ENCODE data around the gene MED26. TPM values are rescaled to one million over a fixed set of nuclear protein-coding genes. Genes with fewer than 3 reads are reported as not detected.

The MED26 gene
- total RNA-seq, 6 donors from 2014 or later: 12.6 to 26.5 (median 13.8) TPM

GRCh38 chr19:16537111-16537510, 90.9 kb downstream of the MED26 start:
- peaks cover 19 to 80% (median 53%) of the 10 kb centered on the region in 4 donors for H3K36me3 ChIP-seq
- peaks cover 20 to 43% (median 21%) of the 10 kb centered on the region in 4 donors for H3K4me1 ChIP-seq
- H3K9me3 ChIP-seq: no peaks in the 10 kb centered on the region
- DNase-seq: peak in 1 of 2 donors; percentile 47
- ATAC-seq (ENCODE audit: low FRiP score in 2 of 2): no peak
- no peak overlapping the region for H3K4me3 ChIP-seq
- H3K27ac ChIP-seq: no peak overlapping the region
- TF ChIP-seq POLR2AphosphoS5 (IDR thresholded peaks at IDR 0.05) (no peak), POLR2A (IDR thresholded peaks at IDR 0.05) (no peak), CTCF (IDR thresholded peaks at IDR 0.05) (no peak), EP300 (IDR thresholded peaks at IDR 0.05) (no peak)
- WGBS, 2 donors: 89 to 96% methylated on average over 12 to 13 of the region's 13 CpGs
- no peaks in the 10 kb centered on the region for H3K27me3 ChIP-seq

- WGBS, 2 donors: 90 to 95% methylated on average over 6 to 9 of the region's 9 CpGs
- Histone ChIP-seq H3K27ac (no peak overlapping the region), H3K36me3 (peaks cover 26 to 90% (median 63%) of the 10 kb centered on the region in 4 donors), H3K9me3 (no peaks in the 10 kb centered on the region), H3K27me3 (no peaks in the 10 kb centered on the region), H3K4me3 (no peak overlapping the region), H3K4me1 (peaks cover 14 to 35% (median 17%) of the 10 kb centered on the region in 4 donors)
- ATAC-seq (ENCODE audit: low FRiP score in 2 of 2) (no peak), DNase-seq (peak in 1 of 2 donors; percentile 48)
- TF ChIP-seq POLR2AphosphoS5 (IDR thresholded peaks at IDR 0.05): no peak
- no peak for TF ChIP-seq EP300 (IDR thresholded peaks at IDR 0.05)
- no peak for TF ChIP-seq POLR2A (IDR thresholded peaks at IDR 0.05)
- TF ChIP-seq CTCF (IDR thresholded peaks at IDR 0.05): no peak
Measured at GRCh38 chr19:16536130-16536529, 91.9 kb downstream of the MED26 start.

- no peak overlapping the region for H3K27ac ChIP-seq
- H3K4me3 ChIP-seq: no peak overlapping the region
- H3K9me3 ChIP-seq: no peaks in the 10 kb centered on the region
- peaks cover 7 to 28% (median 10%) of the 10 kb centered on the region in 4 donors for H3K4me1 ChIP-seq
- no peak for ATAC-seq (ENCODE audit: low FRiP score in 2 of 2)
- H3K36me3 ChIP-seq: peaks cover 33 to 93% (median 70%) of the 10 kb centered on the region in 4 donors
- H3K27me3 ChIP-seq: no peaks in the 10 kb centered on the region
- TF ChIP-seq POLR2AphosphoS5 (IDR thresholded peaks at IDR 0.05): no peak
- no peak for TF ChIP-seq POLR2A (IDR thresholded peaks at IDR 0.05)
- TF ChIP-seq EP300 (IDR thresholded peaks at IDR 0.05): no peak
- no peak for TF ChIP-seq CTCF (IDR thresholded peaks at IDR 0.05)
- WGBS, 2 donors: 92 to 100% methylated on average over 16 to 17 of the region's 18 CpGs
- peak in 1 of 2 donors; percentile 76 for DNase-seq
Measured at GRCh38 chr19:16535381-16535780, 92.6 kb downstream of the MED26 start.

- 87 to 92% methylated on average over 25 to 37 of the region's 47 CpGs for WGBS, 2 donors
- H3K27me3 ChIP-seq: no peaks in the 10 kb centered on the region
- no peaks in the 10 kb centered on the region for H3K9me3 ChIP-seq
- H3K4me1 ChIP-seq: peaks cover 0 to 2% (median 0%) of the 10 kb centered on the region in 4 donors
- H3K27ac ChIP-seq: no peak overlapping the region
- TF ChIP-seq POLR2AphosphoS5 (IDR thresholded peaks at IDR 0.05) (no peak), EP300 (IDR thresholded peaks at IDR 0.05) (no peak), POLR2A (IDR thresholded peaks at IDR 0.05) (no peak), CTCF (IDR thresholded peaks at IDR 0.05) (no peak)
- ATAC-seq (ENCODE audit: low FRiP score in 2 of 2) (no peak), DNase-seq (peak in 1 of 2 donors; percentile 81)
- H3K36me3 ChIP-seq: peaks cover 59 to 100% (median 87%) of the 10 kb centered on the region in 4 donors
- H3K4me3 ChIP-seq: no peak overlapping the region
Measured at GRCh38 chr19:16532440-16533234, 95.4 kb downstream of the MED26 start.
